Cardiac muscle cell (in vitro differentiated cells and primary cell): ENCODE measurements around the gene HLA-DOB. TPM values are rescaled to one million over a fixed set of nuclear protein-coding genes. Genes with fewer than 3 reads are reported as not detected.

Experiments used
- DNase-seq, 2 donors: peaks; one replicate each; pipeline versions ENCODE4 v3.0.0 to v3.0.0-alpha.2; 2010 to 2017; ENCODE audit warnings: low read depth in 1 of 2, low spot score in 1 of 2
- H3K27ac ChIP-seq: fragments of 200-600 bp; sonication (generic); 2 replicates; pipeline ENCODE4 v1.5.1; 2016
- H3K27me3 ChIP-seq: fragments of 200-600 bp; sonication (generic); 2 replicates; pipeline ENCODE4 v1.6.0; 2016; ENCODE audit warnings: control low read depth
- H3K36me3 ChIP-seq: fragments of 200-600 bp; sonication (generic); 2 replicates; pipeline ENCODE4 v1.5.1; 2016; ENCODE audit warnings: control low read depth
- H3K4me1 ChIP-seq: fragments of 200-600 bp; sonication (generic); 2 replicates; pipeline ENCODE4 v1.8.1; 2017; ENCODE audit warnings: low read depth, mild to moderate bottlenecking, mixed run types
- H3K4me3 ChIP-seq: fragments of 200-600 bp; sonication (generic); 2 replicates; pipeline ENCODE4 v1.5.1; 2016; ENCODE audit warnings: mild to moderate bottlenecking
- H3K9me3 ChIP-seq: fragments of 200-600 bp; sonication (generic); 2 replicates; pipeline ENCODE4 v1.5.1; 2017; ENCODE audit warnings: low read depth, mild to moderate bottlenecking, control low read depth
- polyA plus RNA-seq: library from polyadenylated mRNA; unstranded; fragments of >200 nt; fragmentation: Nextera tagmentation; extraction: Ambion mirVana; gene quantifications from 2 replicates; pipeline ENCODE4 v1.2.1, GENCODE V29; 2016
- total RNA-seq: library from RNA; depleted of rRNA; stranded (reverse); fragments of >200 nt; gene quantifications from 2 replicates; pipeline ENCODE4 v1.2.3, GENCODE V29; 2016
- TF ChIP-seq, protein P1 (sequence below): IDR thresholded peaks from 2 replicates; pipeline ENCODE4 v1.5.1; 2012; ENCODE audit warnings: low read depth, mild to moderate bottlenecking, low read length

Gene HLA-DOB
- total and polyA plus RNA-seq, 2 experiments from 2014 or later: not detected

DNA sequence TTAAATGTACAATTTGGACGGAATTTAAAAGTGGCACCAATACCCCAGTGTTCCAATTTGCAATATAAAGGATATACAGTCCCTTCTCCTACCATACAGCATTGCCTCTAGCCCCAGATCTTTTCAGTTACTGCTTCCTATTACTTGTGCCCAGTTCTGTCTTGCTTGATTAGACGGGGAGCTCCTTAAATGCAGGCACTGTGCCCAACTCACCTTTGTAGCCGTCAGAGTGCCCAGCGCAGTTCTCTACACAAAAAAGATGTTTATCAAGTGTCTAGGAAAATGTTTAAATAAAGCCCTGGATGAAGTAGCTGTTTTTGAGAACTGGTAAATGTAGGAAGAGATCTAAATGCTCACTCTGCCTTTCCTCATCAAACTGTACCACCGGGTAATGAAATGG is 14.1 kb upstream of the HLA-DOB start:
- peaks cover 19% of the 10 kb centered on the region for H3K27me3 ChIP-seq
- no peak overlapping the region for H3K4me3 ChIP-seq
- TF ChIP-seq, protein P1, sequence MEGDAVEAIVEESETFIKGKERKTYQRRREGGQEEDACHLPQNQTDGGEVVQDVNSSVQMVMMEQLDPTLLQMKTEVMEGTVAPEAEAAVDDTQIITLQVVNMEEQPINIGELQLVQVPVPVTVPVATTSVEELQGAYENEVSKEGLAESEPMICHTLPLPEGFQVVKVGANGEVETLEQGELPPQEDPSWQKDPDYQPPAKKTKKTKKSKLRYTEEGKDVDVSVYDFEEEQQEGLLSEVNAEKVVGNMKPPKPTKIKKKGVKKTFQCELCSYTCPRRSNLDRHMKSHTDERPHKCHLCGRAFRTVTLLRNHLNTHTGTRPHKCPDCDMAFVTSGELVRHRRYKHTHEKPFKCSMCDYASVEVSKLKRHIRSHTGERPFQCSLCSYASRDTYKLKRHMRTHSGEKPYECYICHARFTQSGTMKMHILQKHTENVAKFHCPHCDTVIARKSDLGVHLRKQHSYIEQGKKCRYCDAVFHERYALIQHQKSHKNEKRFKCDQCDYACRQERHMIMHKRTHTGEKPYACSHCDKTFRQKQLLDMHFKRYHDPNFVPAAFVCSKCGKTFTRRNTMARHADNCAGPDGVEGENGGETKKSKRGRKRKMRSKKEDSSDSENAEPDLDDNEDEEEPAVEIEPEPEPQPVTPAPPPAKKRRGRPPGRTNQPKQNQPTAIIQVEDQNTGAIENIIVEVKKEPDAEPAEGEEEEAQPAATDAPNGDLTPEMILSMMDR: no peak

DNA sequence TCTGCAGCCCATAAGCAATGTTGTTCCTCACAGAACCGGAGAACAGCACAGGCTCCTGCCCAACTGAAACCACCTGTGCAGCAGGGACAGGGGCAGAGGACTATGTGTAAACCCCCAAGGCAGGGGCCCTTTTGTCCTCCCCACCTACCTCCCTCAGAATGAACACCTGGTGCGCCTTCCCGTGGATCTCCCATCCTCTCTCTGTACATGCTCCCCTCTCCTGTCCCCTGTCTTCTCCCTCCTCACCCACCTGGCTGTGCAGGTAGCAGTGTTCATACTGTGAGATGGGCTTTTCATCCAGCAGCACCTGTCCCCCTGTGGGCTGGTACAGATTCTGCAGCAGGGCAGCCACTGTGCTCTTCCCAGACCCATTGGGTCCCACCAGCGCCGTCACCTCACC is 13.2 kb upstream of the HLA-DOB start:
- Histone ChIP-seq H3K4me3 (no peak overlapping the region), H3K27me3 (peaks cover 16% of the 10 kb centered on the region), H3K27ac (no peak overlapping the region), H3K36me3 (no peaks in the 10 kb centered on the region), H3K4me1 (no peaks in the 10 kb centered on the region), H3K9me3 (no peaks in the 10 kb centered on the region)
- TF ChIP-seq, protein P1: no peak
- DNase-seq: no peak

More for the DNA sequence above, 14.1 kb upstream of the HLA-DOB start:
- Histone ChIP-seq H3K27ac (no peak overlapping the region), H3K36me3 (no peaks in the 10 kb centered on the region), H3K9me3 (no peaks in the 10 kb centered on the region), H3K4me1 (no peaks in the 10 kb centered on the region)
- DNase-seq: no peak

DNA sequence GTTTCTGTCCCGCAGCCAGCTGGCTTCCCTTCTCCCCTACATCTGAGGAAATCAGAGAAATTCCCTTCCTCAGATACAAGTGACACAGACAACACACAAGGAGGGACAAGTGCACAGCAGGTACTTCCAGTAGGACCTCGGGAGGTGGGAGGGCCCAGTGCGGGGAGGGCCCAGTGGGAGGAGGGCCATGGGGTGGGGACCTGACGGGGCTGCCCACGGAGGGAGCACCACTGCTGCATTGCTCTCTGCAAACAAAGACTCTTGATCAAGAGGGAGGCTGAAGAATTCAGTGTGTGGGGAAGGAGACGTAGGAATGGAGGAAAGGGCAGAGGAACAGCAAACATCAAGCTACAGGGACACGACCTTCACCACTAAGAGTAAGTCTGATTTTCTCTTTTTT is 12.7 kb upstream of the HLA-DOB start:
- Histone ChIP-seq H3K27ac (no peak overlapping the region), H3K36me3 (no peaks in the 10 kb centered on the region), H3K27me3 (peaks cover 14% of the 10 kb centered on the region), H3K9me3 (no peaks in the 10 kb centered on the region), H3K4me1 (no peaks in the 10 kb centered on the region), H3K4me3 (no peak overlapping the region)
- TF ChIP-seq, protein P1: no peak
- no peak for DNase-seq

DNA sequence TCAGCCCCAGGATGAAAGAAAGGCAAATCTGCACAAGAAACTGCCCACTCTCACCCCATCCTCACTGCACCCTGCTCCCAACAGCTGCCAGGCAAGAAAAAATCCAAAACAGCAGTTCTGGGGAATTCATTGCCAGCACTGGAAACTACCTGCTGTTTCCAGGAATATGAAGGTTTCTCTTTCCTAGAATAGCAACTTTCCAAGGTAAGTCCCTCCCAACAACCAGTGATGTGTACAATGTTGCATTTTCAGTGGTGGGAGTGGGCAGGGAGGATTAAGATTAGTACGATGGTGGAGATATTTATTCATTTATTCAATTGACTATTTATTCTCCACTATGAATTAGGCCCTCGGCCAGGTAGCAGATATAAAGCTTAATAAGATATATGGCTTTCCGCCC is 10.2 kb upstream of the HLA-DOB start:
- H3K27ac ChIP-seq: no peak overlapping the region
- no peaks in the 10 kb centered on the region for H3K9me3 ChIP-seq
- no peaks in the 10 kb centered on the region for H3K36me3 ChIP-seq
- no peak overlapping the region for H3K4me3 ChIP-seq
- no peaks in the 10 kb centered on the region for H3K4me1 ChIP-seq
- TF ChIP-seq, protein P1: no peak
- H3K27me3 ChIP-seq: peaks cover 14% of the 10 kb centered on the region
- no peak for DNase-seq

DNA sequence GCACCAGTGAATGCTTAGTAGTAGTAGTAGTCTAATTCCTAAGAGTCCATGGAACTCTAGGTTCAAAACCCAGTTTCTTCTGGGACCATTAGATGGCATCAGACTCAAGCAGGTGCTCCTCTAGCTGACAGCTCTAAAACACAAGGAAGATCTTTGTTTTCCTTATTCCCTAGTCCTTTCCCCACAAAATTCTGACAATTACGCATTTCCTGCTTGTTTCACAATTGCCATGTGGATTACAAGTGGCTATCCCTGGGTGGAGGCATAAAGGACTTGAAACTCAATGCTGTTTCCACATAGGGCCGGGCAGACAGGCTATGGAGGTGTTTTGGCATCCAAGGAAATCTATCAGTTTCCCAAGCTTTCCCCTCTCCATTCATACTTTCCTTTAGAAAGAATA is 9.2 kb upstream of the HLA-DOB start:
- no peak overlapping the region for H3K4me3 ChIP-seq
- DNase-seq: peak; percentile 22 to 81
- TF ChIP-seq, protein P1: peak; percentile 37
- no peaks in the 10 kb centered on the region for H3K9me3 ChIP-seq
- no peaks in the 10 kb centered on the region for H3K36me3 ChIP-seq
- peaks cover 14% of the 10 kb centered on the region for H3K27me3 ChIP-seq
- H3K4me1 ChIP-seq: no peaks in the 10 kb centered on the region
- H3K27ac ChIP-seq: no peak overlapping the region

DNA sequence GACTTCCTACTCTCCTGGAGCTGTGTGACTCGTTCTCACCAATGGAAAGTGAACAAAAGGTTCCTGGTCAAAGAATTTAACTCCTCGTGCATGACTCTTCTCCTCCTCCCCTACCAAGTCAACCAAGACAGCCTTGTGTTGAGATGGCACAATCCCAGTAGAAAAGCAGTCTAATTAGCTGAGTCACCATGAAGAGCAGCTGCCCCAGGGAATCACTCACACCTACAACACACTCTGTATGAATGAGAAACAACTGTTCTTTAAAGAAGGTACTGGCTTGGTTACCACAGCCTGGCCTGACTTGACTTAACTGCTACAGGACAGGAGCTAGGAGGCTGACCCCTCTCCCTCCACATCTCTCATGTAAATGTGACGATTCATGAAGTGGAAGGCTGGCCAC is 2.9 kb upstream of the HLA-DOB start:
- TF ChIP-seq, protein P1: no peak
- DNase-seq: peak in 1 of 2 donors; percentile 56
- no peaks in the 10 kb centered on the region for H3K27me3 ChIP-seq
- no peaks in the 10 kb centered on the region for H3K36me3 ChIP-seq
- no peak overlapping the region for H3K4me3 ChIP-seq
- no peak overlapping the region for H3K27ac ChIP-seq
- no peaks in the 10 kb centered on the region for H3K4me1 ChIP-seq
- H3K9me3 ChIP-seq: no peaks in the 10 kb centered on the region
